Measurements from ENCODE around the gene LGALS1.

Gene LGALS1

DNA sequence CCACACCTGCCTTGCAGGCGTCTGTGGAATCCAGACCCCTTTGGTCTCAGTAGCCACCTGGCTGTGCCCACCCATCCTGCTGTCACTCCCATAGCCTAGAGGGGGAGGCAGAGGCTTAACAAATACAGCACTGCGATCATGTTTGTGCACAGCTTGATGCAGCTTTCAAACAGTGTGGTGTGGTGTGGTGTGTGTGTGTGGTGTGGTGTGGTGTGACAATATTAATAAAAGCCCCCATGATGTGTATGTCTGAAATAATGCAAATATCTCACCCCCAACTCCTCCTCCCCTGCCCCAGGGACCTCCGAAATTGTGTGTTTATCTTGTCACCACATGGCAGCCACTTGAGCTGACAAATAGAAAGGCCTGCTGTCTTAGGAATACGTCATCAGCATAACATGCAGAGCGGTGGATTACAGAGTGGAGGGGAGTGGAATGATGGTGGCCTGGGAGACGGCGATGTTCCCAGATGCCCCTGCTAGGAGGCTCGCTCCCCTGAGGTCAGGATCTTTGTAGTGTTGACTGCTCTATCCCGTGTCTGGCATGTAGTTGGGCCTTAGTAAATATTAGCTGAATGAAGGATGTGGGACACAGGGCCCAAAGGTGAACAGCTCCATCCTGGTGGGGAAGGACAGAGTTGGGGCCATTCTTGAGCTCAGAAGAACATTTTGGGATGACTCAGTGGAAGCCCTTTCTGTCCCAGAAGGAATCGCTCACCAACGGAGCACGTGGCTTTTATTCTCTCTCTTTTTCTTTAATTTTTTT lies 14.1 kb upstream of the LGALS1 start:
- TF ChIP-seq EZH2 (IDR thresholded peaks at IDR 0.05; ENCODE audit: borderline replicate concordance, low read depth, low read length, severe bottlenecking) (no peak), CTCF (IDR thresholded peaks at IDR 0.05; ENCODE audit: borderline replicate concordance, extremely low read depth, low read length, poor library complexity, severe bottlenecking) (peak; percentile 71)
- ATAC-seq (ENCODE audit: insufficient read depth, low read depth) (no peak), DNase-seq (peak; percentile 35)
- Histone ChIP-seq H3K9ac (ENCODE audit: low read depth, low read length) (peak overlapping the region; percentile 92), H3K4me1 (ENCODE audit: insufficient read depth, low read length) (peaks cover 45% of the 10 kb centered on the region), H3K9me3 (ENCODE audit: insufficient read depth, low read length, severe bottlenecking) (no peaks in the 10 kb centered on the region), H3K27ac (ENCODE audit: low read length) (peak overlapping the region; percentile 39), H3K27me3 (ENCODE audit: insufficient read depth, low read length, poor library complexity) (no peaks in the 10 kb centered on the region), H3K36me3 (ENCODE audit: insufficient read depth, low read length) (peaks cover 57% of the 10 kb centered on the region), H4K20me1 (ENCODE audit: insufficient read depth, low read length) (peaks cover 63% of the 10 kb centered on the region), H3K79me2 (ENCODE audit: insufficient read depth, low read length) (peaks cover 83% of the 10 kb centered on the region), H3K4me3 (ENCODE audit: low read depth in 1 of 2, low read length in 2 of 2) (peak overlapping the region in 1 of 2 experiments; percentile 99; a peak in 2 of 4 replicates), H3K4me2 (ENCODE audit: insufficient read depth, low read length) (peak overlapping the region; percentile 97), H2AFZ (ENCODE audit: low read depth, low read length) (no peak overlapping the region)

DNA sequence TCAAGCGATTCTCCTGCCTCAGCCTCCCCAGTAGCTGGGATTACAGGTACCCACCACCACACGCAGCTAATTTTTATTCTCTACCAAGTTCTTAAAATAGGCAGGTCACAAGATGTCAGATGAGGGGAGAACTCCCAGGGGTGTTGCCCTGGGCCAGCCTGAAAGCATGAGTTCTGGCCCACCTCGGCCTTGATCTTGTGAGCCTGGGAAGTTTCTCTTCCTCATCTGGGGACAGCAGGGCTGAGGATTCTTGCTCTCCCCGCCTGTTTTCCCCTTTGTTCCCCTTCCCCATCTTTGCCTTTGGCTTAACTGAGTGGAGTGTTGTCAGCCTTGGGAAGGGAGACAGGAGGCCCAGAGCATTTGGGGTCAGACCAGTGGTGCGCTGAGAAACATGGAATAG lies 13.4 kb upstream of the LGALS1 start:
- H3K27me3 ChIP-seq (ENCODE audit: insufficient read depth, low read length, poor library complexity): no peaks in the 10 kb centered on the region
- no peak overlapping the region for H2AFZ ChIP-seq (ENCODE audit: low read depth, low read length)
- peak overlapping the region; percentile 42; the same call in 1 of the 2 replicates for H3K4me2 ChIP-seq (ENCODE audit: insufficient read depth, low read length)
- no peak overlapping the region for H3K4me3 ChIP-seq (ENCODE audit: low read depth in 1 of 2, low read length in 2 of 2)
- peaks cover 88% of the 10 kb centered on the region for H3K79me2 ChIP-seq (ENCODE audit: insufficient read depth, low read length)
- peaks cover 64% of the 10 kb centered on the region for H3K36me3 ChIP-seq (ENCODE audit: insufficient read depth, low read length)
- no peak for TF ChIP-seq CTCF (IDR thresholded peaks at IDR 0.05; ENCODE audit: borderline replicate concordance, extremely low read depth, low read length, poor library complexity, severe bottlenecking)
- TF ChIP-seq EZH2 (IDR thresholded peaks at IDR 0.05; ENCODE audit: borderline replicate concordance, low read depth, low read length, severe bottlenecking): no peak
- peaks cover 45% of the 10 kb centered on the region for H3K4me1 ChIP-seq (ENCODE audit: insufficient read depth, low read length)
- no peaks in the 10 kb centered on the region for H3K9me3 ChIP-seq (ENCODE audit: insufficient read depth, low read length, severe bottlenecking)
- peak overlapping the region; percentile 6; the same call in 1 of the 2 replicates for H3K27ac ChIP-seq (ENCODE audit: low read length)
- no peak overlapping the region for H3K9ac ChIP-seq (ENCODE audit: low read depth, low read length)
- DNase-seq (no peak), ATAC-seq (ENCODE audit: insufficient read depth, low read depth) (no peak)
- peaks cover 68% of the 10 kb centered on the region for H4K20me1 ChIP-seq (ENCODE audit: insufficient read depth, low read length)

GRCh38 chr22:37663521-37664140 lies 11.8 kb upstream of the LGALS1 start:
- DNase-seq: no peak
- peaks cover 75% of the 10 kb centered on the region for H4K20me1 ChIP-seq (ENCODE audit: insufficient read depth, low read length)

More at GRCh38 chr22:37663521-37664140, 11.8 kb upstream of the LGALS1 start:
- ATAC-seq (ENCODE audit: insufficient read depth, low read depth): no peak
- Histone ChIP-seq H3K27ac (ENCODE audit: low read length) (no peak overlapping the region), H3K9ac (ENCODE audit: low read depth, low read length) (no peak overlapping the region), H3K4me2 (ENCODE audit: insufficient read depth, low read length) (no peak overlapping the region; the same call in 1 of the 2 replicates), H3K4me3 (ENCODE audit: low read depth in 1 of 2, low read length in 2 of 2) (no peak overlapping the region), H3K79me2 (ENCODE audit: insufficient read depth, low read length) (peaks cover 82% of the 10 kb centered on the region), H2AFZ (ENCODE audit: low read depth, low read length) (no peak overlapping the region), H3K4me1 (ENCODE audit: insufficient read depth, low read length) (peaks cover 37% of the 10 kb centered on the region), H3K27me3 (ENCODE audit: insufficient read depth, low read length, poor library complexity) (no peaks in the 10 kb centered on the region), H3K9me3 (ENCODE audit: insufficient read depth, low read length, severe bottlenecking) (no peaks in the 10 kb centered on the region), H3K36me3 (ENCODE audit: insufficient read depth, low read length) (peaks cover 73% of the 10 kb centered on the region)
- TF ChIP-seq CTCF (IDR thresholded peaks at IDR 0.05; ENCODE audit: borderline replicate concordance, extremely low read depth, low read length, poor library complexity, severe bottlenecking) (no peak), EZH2 (IDR thresholded peaks at IDR 0.05; ENCODE audit: borderline replicate concordance, low read depth, low read length, severe bottlenecking) (no peak)
